Measurements from ENCODE around the gene DCP2. TPM values are rescaled to one million over a fixed set of nuclear protein-coding genes. Genes with fewer than 3 reads are reported as not detected.

The DCP2 gene
- total and polyA plus RNA-seq, 4 donors, result 6.0 to 59.3 (median 23.9) TPM

DNA sequence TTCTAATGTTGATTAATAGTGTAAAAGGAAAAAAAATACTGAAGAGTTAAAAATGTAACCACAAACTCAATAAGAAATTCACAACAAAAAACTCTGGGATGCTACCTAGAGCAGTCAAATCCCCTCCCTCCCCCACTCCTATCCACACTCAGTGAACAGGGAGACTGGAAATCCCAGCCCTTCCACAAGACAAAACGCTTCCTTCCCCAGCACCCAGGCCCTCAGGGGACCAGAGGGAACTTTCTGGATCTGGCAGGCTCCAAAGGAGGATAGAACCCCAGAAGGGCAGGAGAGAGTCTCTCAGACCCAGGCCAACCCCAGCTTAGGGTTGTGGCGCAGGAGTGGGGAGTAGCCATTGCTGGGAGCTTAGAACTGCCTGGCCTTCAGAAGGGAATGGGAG lies 55.0 kb downstream of the DCP2 start:
- 76 to 93% methylated on average over 2 of the region's 2 CpGs for WGBS, 2 donors
- no peak overlapping the region for H3K27ac ChIP-seq (ENCODE audit: low read depth in 1 of 2, low read length in 2 of 2)
- peaks cover 0 to 4% of the 10 kb centered on the region in 2 donors for H3K36me3 ChIP-seq (ENCODE audit: control insufficient read depth in 1 of 2, insufficient read depth in 2 of 2, low read length in 1 of 2)
- no peak for DNase-seq
- H3K4me3 ChIP-seq (ENCODE audit: low read length in 2 of 2), result no peak overlapping the region
- intact Hi-C loops (cut with DNase I), result no loop called here
- no peaks in the 10 kb centered on the region for H3K4me1 ChIP-seq (ENCODE audit: control insufficient read depth in 1 of 2, insufficient read depth in 2 of 2, low read length in 2 of 2)
- no peaks in the 10 kb centered on the region for H3K9me3 ChIP-seq (ENCODE audit: control insufficient read depth, low read length)
- no peaks in the 10 kb centered on the region for H3K27me3 ChIP-seq (ENCODE audit: control insufficient read depth in 1 of 2, insufficient read depth in 2 of 2, low read length in 1 of 2)
- ATAC-seq (ENCODE audit: low FRiP score), result no peak

DNA sequence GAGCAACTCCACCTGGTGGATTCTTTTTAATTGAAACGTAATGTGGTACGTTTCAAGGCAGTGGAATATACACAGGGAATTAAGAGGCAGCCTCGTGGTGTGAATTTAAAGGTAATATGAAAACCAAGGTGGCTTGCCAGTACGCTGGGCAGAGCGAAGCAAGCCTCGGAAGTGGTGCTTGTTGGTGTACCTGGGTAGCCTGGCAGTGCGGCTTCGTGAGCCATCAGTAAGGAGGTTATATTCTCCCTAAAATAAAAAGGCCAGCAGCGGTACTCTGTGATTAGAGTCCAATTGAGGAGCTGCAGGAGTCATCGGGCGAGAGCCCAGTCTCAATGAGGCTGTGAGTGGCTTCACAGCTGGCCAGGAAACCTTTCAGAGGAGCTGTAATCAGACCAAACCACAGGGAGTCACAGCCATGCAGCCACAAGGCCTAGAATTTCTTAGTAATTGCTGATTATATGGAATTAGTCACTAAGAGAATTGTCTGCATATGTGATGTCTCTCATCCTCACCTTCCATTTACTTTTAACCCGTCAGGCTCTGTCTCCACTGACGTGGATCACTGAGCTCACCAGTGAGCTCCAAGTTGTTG lies 57.7 kb downstream of the DCP2 start:
- intact Hi-C loops (cut with DNase I), result no loop called here
- H3K9me3 ChIP-seq (ENCODE audit: control insufficient read depth, low read length), result no peaks in the 10 kb centered on the region
- ATAC-seq (ENCODE audit: low FRiP score) (no peak), DNase-seq (no peak)
- no peaks in the 10 kb centered on the region for H3K36me3 ChIP-seq (ENCODE audit: control insufficient read depth in 1 of 2, insufficient read depth in 2 of 2, low read length in 1 of 2)
- no peak overlapping the region for H3K27ac ChIP-seq (ENCODE audit: low read depth in 1 of 2, low read length in 2 of 2)
- WGBS, 2 donors, result 96% methylated on average over 13 of the region's 13 CpGs
- no peaks in the 10 kb centered on the region for H3K4me1 ChIP-seq (ENCODE audit: control insufficient read depth in 1 of 2, insufficient read depth in 2 of 2, low read length in 2 of 2)
- no peaks in the 10 kb centered on the region for H3K27me3 ChIP-seq (ENCODE audit: control insufficient read depth in 1 of 2, insufficient read depth in 2 of 2, low read length in 1 of 2)
- H3K4me3 ChIP-seq (ENCODE audit: low read length in 2 of 2), result no peak overlapping the region

DNA sequence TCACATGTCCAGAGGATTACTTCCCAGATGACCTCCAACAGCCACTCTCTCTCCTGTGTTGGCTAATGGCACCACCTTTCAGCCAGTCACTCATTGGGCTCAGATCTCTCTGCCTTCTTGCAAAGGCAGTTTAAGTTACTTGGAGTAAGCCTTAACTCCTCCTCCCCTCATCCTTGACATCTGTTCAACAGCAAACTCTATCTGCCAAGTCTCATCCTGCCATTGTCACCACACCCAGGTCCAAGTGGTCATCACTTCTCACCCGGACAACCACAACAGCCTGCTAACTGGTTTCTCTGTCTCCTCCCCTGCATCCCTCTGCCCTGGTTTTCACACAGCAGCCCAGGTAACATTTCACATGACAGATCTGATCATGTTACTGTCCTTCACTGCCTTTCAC lies 58.5 kb downstream of the DCP2 start:
- no peaks in the 10 kb centered on the region for H3K36me3 ChIP-seq (ENCODE audit: control insufficient read depth in 1 of 2, insufficient read depth in 2 of 2, low read length in 1 of 2)
- no peak overlapping the region for H3K4me3 ChIP-seq (ENCODE audit: low read length in 2 of 2)
- H3K27ac ChIP-seq (ENCODE audit: low read depth in 1 of 2, low read length in 2 of 2), result no peak overlapping the region
- DNase-seq (no peak), ATAC-seq (ENCODE audit: low FRiP score) (no peak)
- no peaks in the 10 kb centered on the region for H3K9me3 ChIP-seq (ENCODE audit: control insufficient read depth, low read length)
- no peaks in the 10 kb centered on the region for H3K4me1 ChIP-seq (ENCODE audit: control insufficient read depth in 1 of 2, insufficient read depth in 2 of 2, low read length in 2 of 2)
- H3K27me3 ChIP-seq (ENCODE audit: control insufficient read depth in 1 of 2, insufficient read depth in 2 of 2, low read length in 1 of 2), result no peaks in the 10 kb centered on the region
- intact Hi-C loops (cut with DNase I), result no loop called here
- 95 to 100% methylated on average over 1 of the region's 1 CpG for WGBS, 2 donors

DNA sequence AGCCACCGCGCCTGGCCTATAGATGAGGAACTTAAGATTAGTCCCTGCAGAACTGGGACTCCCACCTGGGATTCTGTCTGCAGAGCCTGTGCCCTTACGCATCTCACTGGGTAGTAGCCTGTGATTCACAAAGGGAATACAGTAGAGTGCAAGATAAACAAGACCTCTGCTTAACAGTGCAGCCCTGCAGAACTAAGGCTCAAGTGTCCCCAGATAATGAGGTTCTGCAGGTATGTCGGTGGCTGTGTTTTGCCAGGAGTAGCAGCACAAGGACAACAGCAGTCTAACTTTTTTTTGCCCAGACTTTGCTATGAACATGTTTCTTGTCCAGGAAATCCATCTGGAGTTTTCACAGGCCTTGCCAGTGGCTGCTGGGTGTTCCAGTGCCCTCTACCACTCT lies 59.7 kb downstream of the DCP2 start:
- H3K27me3 ChIP-seq (ENCODE audit: control insufficient read depth in 1 of 2, insufficient read depth in 2 of 2, low read length in 1 of 2), result no peaks in the 10 kb centered on the region
- no peaks in the 10 kb centered on the region for H3K36me3 ChIP-seq (ENCODE audit: control insufficient read depth in 1 of 2, insufficient read depth in 2 of 2, low read length in 1 of 2)
- 98 to 99% methylated on average over 4 of the region's 4 CpGs for WGBS, 2 donors

DNA sequence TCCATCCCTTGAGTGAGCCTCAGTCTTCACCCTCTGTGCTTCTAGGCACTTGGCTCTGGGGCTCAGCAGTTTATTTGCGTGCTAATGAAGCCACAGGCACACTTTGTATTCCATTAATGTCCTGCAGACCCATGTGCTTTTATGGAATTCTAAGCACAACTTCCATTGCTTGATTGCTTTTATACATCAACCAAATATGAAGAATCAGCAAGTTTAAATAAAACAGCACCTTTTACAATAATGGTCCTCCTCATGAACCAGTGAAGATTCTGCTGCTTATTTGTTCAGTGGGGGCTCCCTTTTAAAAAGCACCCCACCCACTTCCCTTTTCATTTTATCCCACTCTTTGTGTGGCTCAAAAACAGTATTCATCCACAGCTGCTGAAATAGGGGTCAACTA lies 60.2 kb downstream of the DCP2 start:
- DNase-seq (no peak), ATAC-seq (ENCODE audit: low FRiP score) (no peak)
- intact Hi-C loops (cut with DNase I), result no loop called here
- Histone ChIP-seq H3K9me3 (ENCODE audit: control insufficient read depth, low read length) (no peaks in the 10 kb centered on the region), H3K4me1 (ENCODE audit: control insufficient read depth in 1 of 2, insufficient read depth in 2 of 2, low read length in 2 of 2) (no peaks in the 10 kb centered on the region), H3K4me3 (ENCODE audit: low read length in 2 of 2) (no peak overlapping the region), H3K27ac (ENCODE audit: low read depth in 1 of 2, low read length in 2 of 2) (no peak overlapping the region), H3K27me3 (ENCODE audit: control insufficient read depth in 1 of 2, insufficient read depth in 2 of 2, low read length in 1 of 2) (no peaks in the 10 kb centered on the region), H3K36me3 (ENCODE audit: control insufficient read depth in 1 of 2, insufficient read depth in 2 of 2, low read length in 1 of 2) (no peaks in the 10 kb centered on the region)
- 88 to 98% methylated on average over 1 of the region's 1 CpG for WGBS, 2 donors

More for the DNA sequence above, 59.7 kb downstream of the DCP2 start:
- intact Hi-C loops (cut with DNase I), result no loop called here
- no peak for DNase-seq
- Histone ChIP-seq H3K27ac (ENCODE audit: low read depth in 1 of 2, low read length in 2 of 2) (no peak overlapping the region), H3K9me3 (ENCODE audit: control insufficient read depth, low read length) (no peaks in the 10 kb centered on the region), H3K4me3 (ENCODE audit: low read length in 2 of 2) (no peak overlapping the region), H3K4me1 (ENCODE audit: control insufficient read depth in 1 of 2, insufficient read depth in 2 of 2, low read length in 2 of 2) (no peaks in the 10 kb centered on the region)
- ATAC-seq (ENCODE audit: low FRiP score), result no peak

DNA sequence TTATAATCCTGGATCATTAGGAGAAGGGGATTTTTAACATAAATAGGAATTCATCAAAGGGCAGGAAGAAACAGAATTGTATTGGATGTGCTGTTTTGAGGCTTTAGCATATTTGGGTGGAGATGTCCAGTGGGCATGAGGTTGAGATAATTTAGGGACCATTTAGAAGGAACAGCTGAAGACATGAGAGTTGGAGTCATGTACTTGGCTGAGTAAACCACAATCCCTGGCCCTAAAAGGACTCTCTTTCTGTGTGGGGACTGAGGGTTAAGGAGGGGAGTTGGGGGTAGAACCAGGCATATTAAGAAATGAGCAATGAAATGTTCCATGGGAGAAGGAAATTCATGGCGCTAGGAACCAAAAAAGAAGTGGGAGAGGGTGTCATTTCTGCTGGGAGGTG lies 61.5 kb downstream of the DCP2 start:
- 98 to 100% methylated on average over 1 of the region's 1 CpG for WGBS, 2 donors
- no peaks in the 10 kb centered on the region for H3K9me3 ChIP-seq (ENCODE audit: control insufficient read depth, low read length)
- DNase-seq (no peak), ATAC-seq (ENCODE audit: low FRiP score) (no peak)
- H3K36me3 ChIP-seq (ENCODE audit: control insufficient read depth in 1 of 2, insufficient read depth in 2 of 2, low read length in 1 of 2), result no peaks in the 10 kb centered on the region
- no peaks in the 10 kb centered on the region for H3K4me1 ChIP-seq (ENCODE audit: control insufficient read depth in 1 of 2, insufficient read depth in 2 of 2, low read length in 2 of 2)
- H3K4me3 ChIP-seq (ENCODE audit: low read length in 2 of 2), result no peak overlapping the region
- no peak overlapping the region for H3K27ac ChIP-seq (ENCODE audit: low read depth in 1 of 2, low read length in 2 of 2)
- no peaks in the 10 kb centered on the region for H3K27me3 ChIP-seq (ENCODE audit: control insufficient read depth in 1 of 2, insufficient read depth in 2 of 2, low read length in 1 of 2)
- intact Hi-C loops (cut with DNase I), result no loop called here

DNA sequence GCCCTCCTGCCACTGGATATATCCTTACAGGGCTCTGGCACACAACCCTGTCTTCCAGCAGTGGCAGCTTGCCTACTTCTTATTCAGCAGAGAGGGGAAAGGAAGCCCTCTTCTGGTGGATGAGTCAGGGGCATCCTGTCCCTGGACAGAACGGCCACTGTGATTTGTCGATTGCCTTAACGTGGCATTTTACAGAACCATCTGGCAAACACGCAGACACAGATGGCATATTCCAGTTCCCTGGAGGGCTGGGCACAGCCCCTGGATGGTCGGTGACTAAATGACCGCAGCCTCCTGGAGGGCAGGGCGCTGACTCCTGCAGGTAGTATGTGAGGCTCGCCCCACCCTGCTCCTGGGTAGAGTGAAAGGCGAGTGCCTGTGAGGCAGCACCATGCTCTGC lies 62.1 kb downstream of the DCP2 start:
- no peak overlapping the region for H3K27ac ChIP-seq (ENCODE audit: low read depth in 1 of 2, low read length in 2 of 2)
- H3K4me3 ChIP-seq (ENCODE audit: low read length in 2 of 2), result no peak overlapping the region
- intact Hi-C loops (cut with DNase I), result no loop called here
- no peaks in the 10 kb centered on the region for H3K27me3 ChIP-seq (ENCODE audit: control insufficient read depth in 1 of 2, insufficient read depth in 2 of 2, low read length in 1 of 2)
- H3K9me3 ChIP-seq (ENCODE audit: control insufficient read depth, low read length), result no peaks in the 10 kb centered on the region
- no peaks in the 10 kb centered on the region for H3K4me1 ChIP-seq (ENCODE audit: control insufficient read depth in 1 of 2, insufficient read depth in 2 of 2, low read length in 2 of 2)
- no peak for ATAC-seq (ENCODE audit: low FRiP score)
- 73 to 84% methylated on average over 9 of the region's 9 CpGs for WGBS, 2 donors
- no peak for DNase-seq
- H3K36me3 ChIP-seq (ENCODE audit: control insufficient read depth in 1 of 2, insufficient read depth in 2 of 2, low read length in 1 of 2), result no peaks in the 10 kb centered on the region

DNA sequence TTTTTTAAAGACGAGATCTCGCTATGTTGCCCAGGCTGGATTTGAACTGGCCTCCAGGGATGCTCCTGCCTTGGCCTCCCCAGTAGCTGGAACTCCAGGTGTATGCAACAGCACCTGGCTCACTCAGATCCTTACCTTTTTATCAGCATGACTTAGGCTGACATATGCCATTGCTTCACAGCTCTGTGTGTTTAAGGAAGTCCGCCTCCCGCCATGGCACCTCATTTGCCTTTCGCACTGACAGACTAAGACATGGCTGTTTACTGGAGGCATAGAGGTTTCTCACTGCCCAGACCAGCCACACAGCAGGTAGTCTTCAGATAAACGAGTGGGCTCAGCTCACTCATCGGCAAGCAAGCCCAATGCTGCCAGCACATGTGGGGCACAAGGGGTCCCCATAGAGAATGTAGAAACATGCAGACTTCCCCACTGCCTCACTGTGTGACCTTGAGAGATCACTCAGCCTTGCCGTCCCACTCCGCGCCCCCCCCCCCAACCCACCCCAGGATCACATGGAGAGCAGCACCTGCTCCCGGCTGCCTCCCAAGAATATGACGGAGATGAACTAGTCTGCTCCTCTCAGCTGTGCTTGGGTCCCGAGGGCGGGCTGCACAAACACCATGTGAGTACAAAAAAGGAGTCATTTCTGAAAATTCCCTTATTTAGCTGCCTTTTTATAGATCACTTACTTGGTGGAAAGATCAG lies 62.8 kb downstream of the DCP2 start:
- Histone ChIP-seq H3K27me3 (ENCODE audit: control insufficient read depth in 1 of 2, insufficient read depth in 2 of 2, low read length in 1 of 2) (no peaks in the 10 kb centered on the region), H3K9me3 (ENCODE audit: control insufficient read depth, low read length) (no peaks in the 10 kb centered on the region), H3K27ac (ENCODE audit: low read depth in 1 of 2, low read length in 2 of 2) (no peak overlapping the region), H3K36me3 (ENCODE audit: control insufficient read depth in 1 of 2, insufficient read depth in 2 of 2, low read length in 1 of 2) (no peaks in the 10 kb centered on the region), H3K4me1 (ENCODE audit: control insufficient read depth in 1 of 2, insufficient read depth in 2 of 2, low read length in 2 of 2) (no peaks in the 10 kb centered on the region), H3K4me3 (ENCODE audit: low read length in 2 of 2) (no peak overlapping the region)
- DNase-seq (no peak), ATAC-seq (ENCODE audit: low FRiP score) (no peak)
- intact Hi-C loops (cut with DNase I), result no loop called here
- 85% methylated on average over 14 of the region's 14 CpGs for WGBS, 2 donors

DNA sequence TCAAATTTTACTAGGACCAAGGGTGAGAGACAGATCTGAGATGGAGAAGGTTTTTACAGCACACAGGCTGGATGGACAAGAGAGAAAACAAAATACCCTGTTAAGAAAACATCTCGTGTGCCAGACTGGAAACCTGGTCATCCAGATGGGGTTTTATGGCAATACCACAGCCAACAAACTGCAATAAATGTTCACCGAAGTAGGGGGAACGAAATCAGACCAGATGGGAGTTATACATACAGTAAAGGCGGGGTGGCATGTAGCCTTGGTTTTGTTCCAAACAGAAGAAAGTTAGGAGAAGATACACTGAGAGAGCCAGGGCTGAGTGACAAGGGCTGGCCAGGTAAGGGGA lies 63.3 kb downstream of the DCP2 start:
- intact Hi-C loops (cut with DNase I), result no loop called here
- Histone ChIP-seq H3K4me3 (ENCODE audit: low read length in 2 of 2) (no peak overlapping the region), H3K27ac (ENCODE audit: low read depth in 1 of 2, low read length in 2 of 2) (no peak overlapping the region), H3K36me3 (ENCODE audit: control insufficient read depth in 1 of 2, insufficient read depth in 2 of 2, low read length in 1 of 2) (no peaks in the 10 kb centered on the region), H3K27me3 (ENCODE audit: control insufficient read depth in 1 of 2, insufficient read depth in 2 of 2, low read length in 1 of 2) (no peaks in the 10 kb centered on the region), H3K9me3 (ENCODE audit: control insufficient read depth, low read length) (no peaks in the 10 kb centered on the region), H3K4me1 (ENCODE audit: control insufficient read depth in 1 of 2, insufficient read depth in 2 of 2, low read length in 2 of 2) (no peaks in the 10 kb centered on the region)
- DNase-seq, result no peak
- no peak for ATAC-seq (ENCODE audit: low FRiP score)
- 92 to 94% methylated on average over 4 of the region's 4 CpGs for WGBS, 2 donors

All from aorta (tissue), 5 donors.